ENCODE data around the gene DDA1.

GRCh38 chr19:17279436-17279835, 29.9 kb upstream of the DDA1 start:
- TF ChIP-seq CTCF (IDR thresholded peaks at IDR 0.05): no peak
- TF ChIP-seq EP300 (IDR thresholded peaks at IDR 0.05): no peak
- no peak for TF ChIP-seq POLR2A (IDR thresholded peaks at IDR 0.05)
- TF ChIP-seq POLR2AphosphoS5 (IDR thresholded peaks at IDR 0.05): no peak
